A673 (cell line): ENCODE results near the gene GSTA3.

Source experiments
- CTCF ChIP-seq: fragments of 300-800, 200-600 bp; sonication (generic); conservative IDR thresholded peaks from 2 replicates; pipeline ENCODE4 v1.5.1; 2017; ENCODE audit warnings: low read depth, mild to moderate bottlenecking, antibody characterized with exemption, low read length, moderate library complexity, mixed read lengths
- EZH2 ChIP-seq: fragments of 200-600 bp; sonication (generic); IDR thresholded peaks from 2 replicates; pipeline ENCODE4 v1.6.1; 2017; ENCODE audit warnings: borderline replicate concordance, low read depth, mild to moderate bottlenecking, mixed read lengths, antibody characterized with exemption, low read length; ENCODE audit not compliant: poor library complexity, severe bottlenecking

GRCh38 chr6:52872031-52872430 is 37.5 kb downstream of the GSTA3 start:
- TF ChIP-seq CTCF (no peak), EZH2 (no peak)
